OCI-LY1 (cell line): ENCODE results near the gene TRIM56.

Experiments used
- CTCF ChIP-seq: fragments of 200-600 bp; sonication (generic), shearing (Covaris generic); IDR thresholded peaks from 2 replicates; pipeline ENCODE4 v1.5.1; 2017; ENCODE audit warnings: mild to moderate bottlenecking, antibody characterized with exemption, low read length, moderate library complexity, mixed read lengths
- EZH2 ChIP-seq: fragments of 200-600 bp; sonication (generic), shearing (Covaris generic); IDR thresholded peaks from 2 replicates; pipeline ENCODE4 v1.8.0; 2017; ENCODE audit warnings: borderline replicate concordance, mixed run types, mild to moderate bottlenecking, antibody characterized with exemption, low read length, moderate library complexity, mixed read lengths

DNA sequence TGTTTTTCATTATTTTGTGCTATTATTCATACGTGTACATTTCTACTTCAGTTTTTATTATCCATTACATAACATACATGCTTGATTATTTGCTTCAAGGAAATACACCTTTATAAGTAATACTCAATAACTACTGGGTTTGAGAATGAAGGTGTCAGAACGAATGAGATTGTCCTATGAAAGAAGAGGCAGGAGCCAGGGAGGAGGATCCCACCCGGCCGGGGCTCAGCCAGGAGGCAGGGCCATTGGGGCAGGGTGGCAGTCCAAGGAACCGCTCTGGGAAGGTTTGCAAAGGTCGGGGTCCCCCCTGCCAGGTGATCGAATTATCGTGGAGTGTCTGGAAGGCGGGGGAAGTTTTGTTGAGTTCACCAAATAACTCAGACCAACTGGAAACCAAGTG, 9.1 kb downstream of the TRIM56 start:
- TF ChIP-seq CTCF: no peak
- no peak for TF ChIP-seq EZH2
